Metanephros (tissue), 1 donor: ENCODE measurements around the gene KBTBD2. TPM values are rescaled to one million over a fixed set of nuclear protein-coding genes. Genes with fewer than 3 reads are reported as not detected.

Source experiments
- total RNA-seq: library from RNA; depleted of rRNA; stranded (reverse); fragments of >200 nt; gene quantifications from one replicate; pipeline ENCODE4 v1.2.3, GENCODE V29; 2014

The KBTBD2 gene
- 56.0 TPM for total RNA-seq

GRCh38 chr7:32891043-32891799 lies at the start of gene KBTBD2:
TSS of gene KBTBD2 (minus strand) at chr7:32891760. CDS start at chr7:32879604, 12,156 bp downstream.

Other genes starting within 250 kb of the KBTBD2 start
- gene FKBP9, start 65.7 kb upstream of the KBTBD2 start, total RNA-seq: 115 TPM
- gene NT5C3A, start 171.0 kb upstream of the KBTBD2 start, total RNA-seq: 34.9 TPM
- 11.6 TPM for gene RP9, start 217.6 kb upstream of the KBTBD2 start, total RNA-seq
- gene BBS9, start 237.8 kb upstream of the KBTBD2 start, total RNA-seq: 38.3 TPM